HUES48 (cell line): ENCODE measurements around the gene PDK3.
A peak's percentile ranks its signal among the peaks of the same experiment; 100 is the strongest.

ENCODE experiments used
- H3K27ac ChIP-seq: one replicate; pipeline ENCODE4 v1.7.0; 2013; ENCODE audit warnings: low read depth, low read length, inconsistent platforms
- H3K27me3 ChIP-seq: 2 replicates; pipeline ENCODE4 v1.6.1; 2013; ENCODE audit warnings: mild to moderate bottlenecking, low read length; ENCODE audit not compliant: control insufficient read depth, insufficient read depth
- H3K36me3 ChIP-seq: 2 replicates; pipeline ENCODE4 v1.6.1; 2013; ENCODE audit warnings: low read length; ENCODE audit not compliant: control insufficient read depth, insufficient read depth
- H3K4me1 ChIP-seq: 2 replicates; pipeline ENCODE4 v1.6.1; 2013; ENCODE audit warnings: mild to moderate bottlenecking, low read length; ENCODE audit not compliant: control insufficient read depth, insufficient read depth
- H3K4me3 ChIP-seq: 2 replicates; pipeline ENCODE4 v1.5.1; 2013; ENCODE audit warnings: mild to moderate bottlenecking, low read depth, low read length
- H3K9ac ChIP-seq: 2 replicates; pipeline ENCODE4 v1.6.1; 2013; ENCODE audit warnings: mild to moderate bottlenecking, low read depth, low read length, moderate library complexity
- H3K9me3 ChIP-seq: 2 replicates; pipeline ENCODE4 v1.6.1; 2013; ENCODE audit warnings: low read length; ENCODE audit not compliant: control insufficient read depth, insufficient read depth

Gene PDK3

GRCh38 chrX:24498181-24498580 lies 33.1 kb downstream of the PDK3 start:
- H3K27me3 ChIP-seq: no peaks in the 10 kb centered on the region
- H3K9ac ChIP-seq: no peak overlapping the region
- peaks cover 33% of the 10 kb centered on the region for H3K4me1 ChIP-seq
- H3K27ac ChIP-seq: no peak overlapping the region
- peaks cover 29% of the 10 kb centered on the region for H3K36me3 ChIP-seq
- no peak overlapping the region for H3K4me3 ChIP-seq
- no peaks in the 10 kb centered on the region for H3K9me3 ChIP-seq

GRCh38 chrX:24498975-24499374 lies 33.9 kb downstream of the PDK3 start:
- H3K27me3 ChIP-seq: no peaks in the 10 kb centered on the region
- no peak overlapping the region for H3K9ac ChIP-seq
- H3K27ac ChIP-seq: no peak overlapping the region
- peaks cover 25% of the 10 kb centered on the region for H3K4me1 ChIP-seq
- H3K4me3 ChIP-seq: no peak overlapping the region
- H3K9me3 ChIP-seq: no peaks in the 10 kb centered on the region
- H3K36me3 ChIP-seq: peaks cover 37% of the 10 kb centered on the region

GRCh38 chrX:24506082-24506481 lies 41.0 kb downstream of the PDK3 start:
- Histone ChIP-seq H3K4me3 (no peak overlapping the region), H3K27ac (no peak overlapping the region), H3K4me1 (no peaks in the 10 kb centered on the region), H3K27me3 (no peaks in the 10 kb centered on the region), H3K9ac (no peak overlapping the region), H3K36me3 (peaks cover 59% of the 10 kb centered on the region), H3K9me3 (no peaks in the 10 kb centered on the region)

GRCh38 chrX:24508375-24508774 lies 43.3 kb downstream of the PDK3 start:
- Histone ChIP-seq H3K4me1 (no peaks in the 10 kb centered on the region), H3K9ac (no peak overlapping the region), H3K36me3 (peaks cover 51% of the 10 kb centered on the region), H3K4me3 (no peak overlapping the region), H3K27me3 (no peaks in the 10 kb centered on the region), H3K27ac (no peak overlapping the region), H3K9me3 (no peaks in the 10 kb centered on the region)

- H3K27ac ChIP-seq: no peak overlapping the region
- H3K9ac ChIP-seq: no peak overlapping the region
- H3K4me1 ChIP-seq: 0 out of 2 replicates have a peak, but pooled peaks cover 4% of the 10 kb centered on the region
- H3K4me3 ChIP-seq: no peak overlapping the region
- peaks cover 22% of the 10 kb centered on the region for H3K36me3 ChIP-seq
- H3K27me3 ChIP-seq: no peaks in the 10 kb centered on the region
- no peaks in the 10 kb centered on the region for H3K9me3 ChIP-seq
These were observed 48.3 kb downstream of the PDK3 start for GRCh38 chrX:24513416-24513815.

- Histone ChIP-seq H3K9ac (no peak overlapping the region), H3K27ac (no peak overlapping the region), H3K27me3 (no peaks in the 10 kb centered on the region), H3K9me3 (no peaks in the 10 kb centered on the region), H3K36me3 (peaks cover 30% of the 10 kb centered on the region), H3K4me1 (0 out of 2 replicates have a peak, but pooled peaks cover 4% of the 10 kb centered on the region), H3K4me3 (no peak overlapping the region)
These were observed 50.4 kb downstream of the PDK3 start for GRCh38 chrX:24515447-24515846.

GRCh38 chrX:24520472-24520871 lies 55.4 kb downstream of the PDK3 start:
- Histone ChIP-seq H3K4me3 (no peak overlapping the region), H3K9ac (no peak overlapping the region), H3K4me1 (peaks cover 11% of the 10 kb centered on the region), H3K27me3 (no peaks in the 10 kb centered on the region), H3K27ac (no peak overlapping the region), H3K36me3 (peaks cover 36% of the 10 kb centered on the region), H3K9me3 (no peaks in the 10 kb centered on the region)

GRCh38 chrX:24525455-24525854 lies 60.4 kb downstream of the PDK3 start:
- no peak overlapping the region for H3K27ac ChIP-seq
- no peaks in the 10 kb centered on the region for H3K27me3 ChIP-seq
- H3K4me3 ChIP-seq: no peak overlapping the region
- H3K9me3 ChIP-seq: no peaks in the 10 kb centered on the region
- H3K9ac ChIP-seq: no peak overlapping the region
- peaks cover 29% of the 10 kb centered on the region for H3K36me3 ChIP-seq
- H3K4me1 ChIP-seq: peaks cover 56% of the 10 kb centered on the region

GRCh38 chrX:24526616-24527015 lies 61.5 kb downstream of the PDK3 start:
- H3K4me3 ChIP-seq: peak overlapping the region; percentile 26; the same call in 1 of the 2 replicates
- no peaks in the 10 kb centered on the region for H3K27me3 ChIP-seq
- H3K9me3 ChIP-seq: no peaks in the 10 kb centered on the region
- peak overlapping the region; percentile 30 for H3K27ac ChIP-seq
- peaks cover 30% of the 10 kb centered on the region for H3K36me3 ChIP-seq
- H3K4me1 ChIP-seq: peaks cover 53% of the 10 kb centered on the region
- peak overlapping the region; percentile 10; the same call in 1 of the 2 replicates for H3K9ac ChIP-seq

GRCh38 chrX:24528605-24529004 lies 63.5 kb downstream of the PDK3 start:
- Histone ChIP-seq H3K36me3 (peaks cover 44% of the 10 kb centered on the region), H3K9me3 (no peaks in the 10 kb centered on the region), H3K4me1 (peaks cover 46% of the 10 kb centered on the region), H3K9ac (no peak overlapping the region), H3K4me3 (no peak overlapping the region; the same call in 1 of the 2 replicates), H3K27ac (peak overlapping the region; percentile 75), H3K27me3 (no peaks in the 10 kb centered on the region)

GRCh38 chrX:24536551-24536950 lies 71.5 kb downstream of the PDK3 start:
- H3K27ac ChIP-seq: no peak overlapping the region
- peaks cover 43% of the 10 kb centered on the region for H3K36me3 ChIP-seq
- H3K4me1 ChIP-seq: no peaks in the 10 kb centered on the region
- H3K9me3 ChIP-seq: no peaks in the 10 kb centered on the region
- no peak overlapping the region for H3K4me3 ChIP-seq
- H3K9ac ChIP-seq: no peak overlapping the region
- no peaks in the 10 kb centered on the region for H3K27me3 ChIP-seq

GRCh38 chrX:24542756-24543155 lies 77.7 kb downstream of the PDK3 start:
- no peak overlapping the region for H3K9ac ChIP-seq
- peaks cover 12% of the 10 kb centered on the region for H3K4me1 ChIP-seq
- no peaks in the 10 kb centered on the region; the same call in 1 of the 2 replicates for H3K27me3 ChIP-seq
- no peaks in the 10 kb centered on the region for H3K9me3 ChIP-seq
- no peak overlapping the region for H3K4me3 ChIP-seq
- H3K27ac ChIP-seq: no peak overlapping the region
- H3K36me3 ChIP-seq: peaks cover 13% of the 10 kb centered on the region; the same call in 1 of the 2 replicates
